ENCODE results near the gene TEX54. TPM values are rescaled to one million over a fixed set of nuclear protein-coding genes. Genes with fewer than 3 reads are reported as not detected.

Gene TEX54
- total and polyA plus RNA-seq, 4 donors = 1.6 TPM; not detected in 3

DNA sequence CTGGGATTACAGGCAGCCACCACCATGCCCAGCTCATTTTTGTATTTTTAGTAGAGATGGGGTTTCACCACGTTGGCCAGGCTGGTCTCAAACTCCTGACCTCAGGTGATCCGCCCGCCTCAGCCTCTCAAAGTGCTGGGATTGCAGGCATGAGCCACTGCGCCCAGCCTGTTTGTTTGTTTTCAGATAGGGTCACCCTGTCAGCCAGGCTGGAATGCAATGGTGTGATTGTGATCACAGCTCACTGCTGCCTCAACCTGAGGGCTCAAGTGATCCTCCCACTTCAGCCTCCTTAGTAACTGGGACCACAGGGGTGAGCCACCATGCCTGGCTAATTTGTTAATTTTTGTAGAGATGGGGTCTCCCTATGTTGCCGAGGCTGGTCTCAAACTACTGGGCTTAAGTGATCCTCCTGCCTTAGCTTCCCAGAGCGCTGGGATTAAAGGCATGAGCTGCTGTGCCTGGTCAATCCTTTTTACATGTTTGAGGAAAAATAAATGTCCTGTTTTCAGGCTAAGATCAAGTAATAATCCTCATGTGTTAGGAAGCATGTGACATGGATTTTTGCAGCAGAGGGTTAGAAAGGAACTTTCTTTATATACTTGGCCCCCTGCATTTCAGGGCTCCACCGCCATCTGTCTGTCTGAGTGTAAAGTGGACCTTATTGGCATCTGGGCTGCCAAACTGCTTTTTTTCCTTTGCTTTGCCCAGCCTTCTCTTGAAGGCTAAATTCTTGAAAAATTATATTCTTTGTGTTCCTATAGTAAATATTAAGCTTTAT lies 43.2 kb upstream of the TEX54 start:
- DNase-seq (ENCODE audit: low spot score) = no peak
- peaks cover 0 to 25% (median 16%) of the 10 kb centered on the region in 4 donors for H3K4me1 ChIP-seq (ENCODE audit: control insufficient read depth in 4 of 4, insufficient read depth in 4 of 4, low read length in 3 of 4)
- 68% methylated on average over 7 of the region's 7 CpGs for WGBS
- H3K9me3 ChIP-seq (ENCODE audit: control insufficient read depth in 4 of 4, low read length in 3 of 4) = no peaks in the 10 kb centered on the region
- H3K27me3 ChIP-seq (ENCODE audit: control insufficient read depth in 4 of 4, insufficient read depth in 4 of 4, low read length in 3 of 4) = no peaks in the 10 kb centered on the region
- no peak overlapping the region for H3K4me3 ChIP-seq (ENCODE audit: low read depth in 1 of 3, low read length in 3 of 3)
- no peaks in the 10 kb centered on the region for H3K36me3 ChIP-seq (ENCODE audit: control insufficient read depth in 4 of 4, insufficient read depth in 3 of 4, low read depth in 1 of 4, low read length in 3 of 4)
- H3K9ac ChIP-seq (ENCODE audit: low read depth in 1 of 2, low read length in 2 of 2) = no peak overlapping the region
- TF ChIP-seq HNF4G (IDR thresholded peaks at IDR 0.05) = no peak
- TF ChIP-seq, protein P1, sequence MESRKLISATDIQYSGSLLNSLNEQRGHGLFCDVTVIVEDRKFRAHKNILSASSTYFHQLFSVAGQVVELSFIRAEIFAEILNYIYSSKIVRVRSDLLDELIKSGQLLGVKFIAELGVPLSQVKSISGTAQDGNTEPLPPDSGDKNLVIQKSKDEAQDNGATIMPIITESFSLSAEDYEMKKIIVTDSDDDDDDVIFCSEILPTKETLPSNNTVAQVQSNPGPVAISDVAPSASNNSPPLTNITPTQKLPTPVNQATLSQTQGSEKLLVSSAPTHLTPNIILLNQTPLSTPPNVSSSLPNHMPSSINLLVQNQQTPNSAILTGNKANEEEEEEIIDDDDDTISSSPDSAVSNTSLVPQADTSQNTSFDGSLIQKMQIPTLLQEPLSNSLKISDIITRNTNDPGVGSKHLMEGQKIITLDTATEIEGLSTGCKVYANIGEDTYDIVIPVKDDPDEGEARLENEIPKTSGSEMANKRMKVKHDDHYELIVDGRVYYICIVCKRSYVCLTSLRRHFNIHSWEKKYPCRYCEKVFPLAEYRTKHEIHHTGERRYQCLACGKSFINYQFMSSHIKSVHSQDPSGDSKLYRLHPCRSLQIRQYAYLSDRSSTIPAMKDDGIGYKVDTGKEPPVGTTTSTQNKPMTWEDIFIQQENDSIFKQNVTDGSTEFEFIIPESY (IDR thresholded peaks at IDR 0.05) = no peak
- no peak overlapping the region for H3K27ac ChIP-seq (ENCODE audit: low read depth in 1 of 2, low read length in 2 of 2)

DNA sequence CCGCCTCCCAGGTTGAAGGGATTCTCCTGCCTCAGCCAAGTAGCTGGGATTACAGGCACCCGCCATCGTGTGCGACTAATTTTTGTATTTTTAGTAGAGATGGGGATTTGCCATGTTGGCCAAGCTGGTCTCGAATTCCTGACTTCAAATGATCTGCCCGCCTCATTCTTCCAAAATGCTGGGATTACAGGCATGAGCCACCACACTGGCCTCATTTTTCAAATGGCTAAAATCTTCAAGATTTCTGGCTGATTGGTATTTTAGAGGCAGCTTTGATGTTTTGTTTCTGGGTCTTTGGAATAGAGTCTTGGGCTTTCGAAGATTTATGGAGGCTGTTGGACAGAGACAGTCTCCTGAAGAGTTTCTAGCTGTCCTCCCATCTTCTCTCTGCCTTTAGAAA lies 42.2 kb upstream of the TEX54 start:
- Histone ChIP-seq H3K36me3 (ENCODE audit: control insufficient read depth in 4 of 4, insufficient read depth in 3 of 4, low read depth in 1 of 4, low read length in 3 of 4) (no peaks in the 10 kb centered on the region), H3K9ac (ENCODE audit: low read depth in 1 of 2, low read length in 2 of 2) (no peak overlapping the region), H3K9me3 (ENCODE audit: control insufficient read depth in 4 of 4, low read length in 3 of 4) (no peaks in the 10 kb centered on the region), H3K4me3 (ENCODE audit: low read depth in 1 of 3, low read length in 3 of 3) (no peak overlapping the region), H3K27me3 (ENCODE audit: control insufficient read depth in 4 of 4, insufficient read depth in 4 of 4, low read length in 3 of 4) (no peaks in the 10 kb centered on the region), H3K4me1 (ENCODE audit: control insufficient read depth in 4 of 4, insufficient read depth in 4 of 4, low read length in 3 of 4) (peaks cover 0 to 18% (median 10%) of the 10 kb centered on the region in 4 donors), H3K27ac (ENCODE audit: low read depth in 1 of 2, low read length in 2 of 2) (no peak overlapping the region)
- TF ChIP-seq FOXA2 (IDR thresholded peaks at IDR 0.05) (no peak), HNF4A (conservative IDR thresholded peaks at IDR 0.05) (no peak), NR2F2 (IDR thresholded peaks at IDR 0.05) (no peak), SP1 (IDR thresholded peaks at IDR 0.05) (no peak), RXRA (IDR thresholded peaks at IDR 0.05) (no peak), RAD21 (IDR thresholded peaks at IDR 0.05) (no peak), HNF4G (IDR thresholded peaks at IDR 0.05) (no peak), GABPA (IDR thresholded peaks at IDR 0.05 in 1 of 2, conservative IDR thresholded peaks at IDR 0.05 in 1 of 2) (no peak), TAF1 (conservative IDR thresholded peaks at IDR 0.05) (no peak), REST (IDR thresholded peaks at IDR 0.05) (no peak), JUND (IDR thresholded peaks at IDR 0.05) (no peak), EGR1 (IDR thresholded peaks at IDR 0.05; ENCODE audit: low read depth in 2 of 2) (no peak), YY1 (IDR thresholded peaks at IDR 0.05) (no peak), ATF3 (IDR thresholded peaks at IDR 0.05) (no peak), FOXA1 (IDR thresholded peaks at IDR 0.05) (no peak)
- TF ChIP-seq, protein P2, sequence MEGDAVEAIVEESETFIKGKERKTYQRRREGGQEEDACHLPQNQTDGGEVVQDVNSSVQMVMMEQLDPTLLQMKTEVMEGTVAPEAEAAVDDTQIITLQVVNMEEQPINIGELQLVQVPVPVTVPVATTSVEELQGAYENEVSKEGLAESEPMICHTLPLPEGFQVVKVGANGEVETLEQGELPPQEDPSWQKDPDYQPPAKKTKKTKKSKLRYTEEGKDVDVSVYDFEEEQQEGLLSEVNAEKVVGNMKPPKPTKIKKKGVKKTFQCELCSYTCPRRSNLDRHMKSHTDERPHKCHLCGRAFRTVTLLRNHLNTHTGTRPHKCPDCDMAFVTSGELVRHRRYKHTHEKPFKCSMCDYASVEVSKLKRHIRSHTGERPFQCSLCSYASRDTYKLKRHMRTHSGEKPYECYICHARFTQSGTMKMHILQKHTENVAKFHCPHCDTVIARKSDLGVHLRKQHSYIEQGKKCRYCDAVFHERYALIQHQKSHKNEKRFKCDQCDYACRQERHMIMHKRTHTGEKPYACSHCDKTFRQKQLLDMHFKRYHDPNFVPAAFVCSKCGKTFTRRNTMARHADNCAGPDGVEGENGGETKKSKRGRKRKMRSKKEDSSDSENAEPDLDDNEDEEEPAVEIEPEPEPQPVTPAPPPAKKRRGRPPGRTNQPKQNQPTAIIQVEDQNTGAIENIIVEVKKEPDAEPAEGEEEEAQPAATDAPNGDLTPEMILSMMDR (IDR thresholded peaks at IDR 0.05; ENCODE audit: low read depth, low read length, missing input control) = no peak
- TF ChIP-seq, protein P1 (IDR thresholded peaks at IDR 0.05) = no peak
- TF ChIP-seq, protein P3, sequence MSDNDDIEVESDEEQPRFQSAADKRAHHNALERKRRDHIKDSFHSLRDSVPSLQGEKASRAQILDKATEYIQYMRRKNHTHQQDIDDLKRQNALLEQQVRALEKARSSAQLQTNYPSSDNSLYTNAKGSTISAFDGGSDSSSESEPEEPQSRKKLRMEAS (IDR thresholded peaks at IDR 0.05) = no peak
- DNase-seq (ENCODE audit: low spot score) = no peak
- 98% methylated on average over 7 of the region's 7 CpGs for WGBS
